Measurements from ENCODE around the gene UMODL1. TPM values are rescaled to one million over a fixed set of nuclear protein-coding genes. Genes with fewer than 3 reads are reported as not detected.

UMODL1 gene
- total and polyA plus RNA-seq, 4 donors: 0.10 to 0.28 (median 0.14) TPM; not detected in 1

GRCh38 chr21:42027085-42027821, 43.9 kb upstream of the UMODL1 start:
- no peak for ATAC-seq (ENCODE audit: insufficient read depth, low FRiP score)
- peaks cover 0 to 29% (median 13%) of the 10 kb centered on the region in 5 donors for H3K4me1 ChIP-seq (ENCODE audit: control insufficient read depth in 5 of 5, insufficient read depth in 5 of 5, low read length in 5 of 5)
- H3K36me3 ChIP-seq (ENCODE audit: control insufficient read depth in 4 of 4, insufficient read depth in 4 of 4, low read length in 4 of 4): no peaks in the 10 kb centered on the region
- H3K4me3 ChIP-seq: no peak overlapping the region
- WGBS, 2 donors: 90 to 93% methylated on average over 6 of the region's 6 CpGs
- H3K27me3 ChIP-seq (ENCODE audit: control insufficient read depth in 3 of 3, insufficient read depth in 3 of 3, low read length in 2 of 3): no peaks in the 10 kb centered on the region
- no peak overlapping the region for H3K27ac ChIP-seq (ENCODE audit: low read depth in 1 of 2, low read length in 1 of 2)
- TF ChIP-seq, protein P1, sequence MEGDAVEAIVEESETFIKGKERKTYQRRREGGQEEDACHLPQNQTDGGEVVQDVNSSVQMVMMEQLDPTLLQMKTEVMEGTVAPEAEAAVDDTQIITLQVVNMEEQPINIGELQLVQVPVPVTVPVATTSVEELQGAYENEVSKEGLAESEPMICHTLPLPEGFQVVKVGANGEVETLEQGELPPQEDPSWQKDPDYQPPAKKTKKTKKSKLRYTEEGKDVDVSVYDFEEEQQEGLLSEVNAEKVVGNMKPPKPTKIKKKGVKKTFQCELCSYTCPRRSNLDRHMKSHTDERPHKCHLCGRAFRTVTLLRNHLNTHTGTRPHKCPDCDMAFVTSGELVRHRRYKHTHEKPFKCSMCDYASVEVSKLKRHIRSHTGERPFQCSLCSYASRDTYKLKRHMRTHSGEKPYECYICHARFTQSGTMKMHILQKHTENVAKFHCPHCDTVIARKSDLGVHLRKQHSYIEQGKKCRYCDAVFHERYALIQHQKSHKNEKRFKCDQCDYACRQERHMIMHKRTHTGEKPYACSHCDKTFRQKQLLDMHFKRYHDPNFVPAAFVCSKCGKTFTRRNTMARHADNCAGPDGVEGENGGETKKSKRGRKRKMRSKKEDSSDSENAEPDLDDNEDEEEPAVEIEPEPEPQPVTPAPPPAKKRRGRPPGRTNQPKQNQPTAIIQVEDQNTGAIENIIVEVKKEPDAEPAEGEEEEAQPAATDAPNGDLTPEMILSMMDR (IDR thresholded peaks at IDR 0.05; ENCODE audit: control extremely low read depth, extremely low read depth): no peak
- no peaks in the 10 kb centered on the region for H3K9me3 ChIP-seq (ENCODE audit: control insufficient read depth in 4 of 4, insufficient read depth in 3 of 4, low read length in 3 of 4)
- DNase-seq: no peak
- no peak overlapping the region for H3K9ac ChIP-seq (ENCODE audit: insufficient read depth in 1 of 2, low read length in 2 of 2)

DNA sequence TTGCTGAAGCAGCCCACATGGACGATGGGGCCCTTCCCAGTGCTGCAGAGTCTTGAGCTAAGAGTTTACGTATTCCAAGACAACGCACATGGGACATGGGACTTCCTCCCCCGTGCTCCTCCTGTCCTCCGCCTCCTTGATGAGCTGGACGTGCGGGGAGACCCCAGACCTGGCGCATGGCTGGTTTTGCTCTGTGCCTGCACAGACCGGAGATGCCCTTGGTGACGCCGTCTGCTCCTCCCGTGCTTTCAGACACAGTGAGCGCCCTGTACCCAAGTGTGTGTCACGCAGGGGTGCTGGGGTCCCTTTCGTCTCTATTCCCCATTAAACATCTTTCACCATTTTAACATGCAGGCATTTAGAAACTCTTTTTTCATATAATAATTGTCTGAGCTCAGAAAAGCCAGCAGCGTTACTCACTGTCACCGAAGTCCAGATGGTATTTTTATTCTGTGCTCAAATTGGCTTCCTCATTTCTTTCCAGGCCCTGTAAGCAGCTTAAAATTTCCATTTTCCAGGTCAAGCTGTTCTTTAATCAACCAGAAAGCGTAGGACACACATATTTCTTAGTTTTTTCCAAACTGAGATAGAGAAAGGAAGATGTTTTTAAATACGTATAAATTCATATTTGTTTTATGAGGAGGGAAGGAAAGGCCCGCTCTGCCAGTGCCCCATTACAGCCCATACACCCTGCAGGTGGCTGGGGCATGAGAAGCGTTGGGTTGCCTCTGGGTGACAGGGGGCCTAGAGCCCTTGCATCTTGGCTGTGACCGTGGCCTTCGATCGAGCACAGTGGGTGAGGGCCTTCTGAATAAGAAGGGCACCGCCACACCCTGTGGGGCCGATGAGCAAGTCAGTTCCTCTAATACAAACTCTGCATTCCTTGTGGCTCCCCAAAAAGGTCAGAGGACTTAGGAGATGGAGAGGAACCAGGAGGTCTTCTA, 43.0 kb upstream of the UMODL1 start:
- TF ChIP-seq, protein P1 (IDR thresholded peaks at IDR 0.05; ENCODE audit: control extremely low read depth, extremely low read depth): no peak
- no peak overlapping the region for H3K9ac ChIP-seq (ENCODE audit: insufficient read depth in 1 of 2, low read length in 2 of 2)
- WGBS, 2 donors: 82 to 84% methylated on average over 26 of the region's 26 CpGs
- H3K4me1 ChIP-seq (ENCODE audit: control insufficient read depth in 5 of 5, insufficient read depth in 5 of 5, low read length in 5 of 5): peaks cover 0 to 29% (median 13%) of the 10 kb centered on the region in 5 donors
- DNase-seq: peak in 1 of 3 donors; percentile 16
- no peak for ATAC-seq (ENCODE audit: insufficient read depth, low FRiP score)
- H3K4me3 ChIP-seq: no peak overlapping the region
- no peak overlapping the region for H3K27ac ChIP-seq (ENCODE audit: low read depth in 1 of 2, low read length in 1 of 2)
- H3K36me3 ChIP-seq (ENCODE audit: control insufficient read depth in 4 of 4, insufficient read depth in 4 of 4, low read length in 4 of 4): no peaks in the 10 kb centered on the region
- H3K27me3 ChIP-seq (ENCODE audit: control insufficient read depth in 3 of 3, insufficient read depth in 3 of 3, low read length in 2 of 3): no peaks in the 10 kb centered on the region
- no peaks in the 10 kb centered on the region for H3K9me3 ChIP-seq (ENCODE audit: control insufficient read depth in 4 of 4, insufficient read depth in 3 of 4, low read length in 3 of 4)

DNA sequence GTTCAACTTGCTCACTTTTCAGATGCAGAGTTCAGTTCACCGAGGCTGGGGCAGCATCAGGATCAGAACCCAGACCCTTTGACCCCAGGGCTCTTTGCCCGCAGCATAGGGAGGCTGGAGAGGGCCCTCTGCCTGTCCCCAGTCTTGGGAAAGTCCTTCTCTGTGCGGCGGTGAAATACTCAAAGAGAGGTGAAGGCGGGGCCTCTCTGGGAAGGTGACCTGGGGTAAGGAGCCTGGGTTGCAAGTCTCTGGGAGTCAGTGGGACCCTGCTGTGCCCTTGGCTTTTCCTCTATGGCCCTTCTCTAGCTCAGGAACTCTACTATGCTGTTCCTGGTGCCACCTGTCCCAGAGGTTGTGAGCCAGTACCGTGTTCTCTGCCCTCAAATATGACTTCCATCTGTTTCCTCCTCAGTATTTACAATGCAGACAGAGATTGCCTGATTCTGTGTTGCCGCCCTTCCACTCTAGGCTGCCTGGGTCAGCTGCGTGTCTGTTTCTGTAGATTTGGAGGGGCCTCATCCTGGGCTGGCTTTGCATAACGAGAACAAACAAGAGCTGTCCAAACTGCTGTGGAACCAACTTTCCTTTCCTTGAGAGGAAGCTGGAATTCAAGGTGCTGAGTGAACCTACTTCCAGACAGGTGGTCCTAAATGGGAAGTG, 42.2 kb upstream of the UMODL1 start:
- H3K9ac ChIP-seq (ENCODE audit: insufficient read depth in 1 of 2, low read length in 2 of 2): no peak overlapping the region
- no peaks in the 10 kb centered on the region for H3K36me3 ChIP-seq (ENCODE audit: control insufficient read depth in 4 of 4, insufficient read depth in 4 of 4, low read length in 4 of 4)
- TF ChIP-seq, protein P1 (IDR thresholded peaks at IDR 0.05; ENCODE audit: control extremely low read depth, extremely low read depth): no peak
- ATAC-seq (ENCODE audit: insufficient read depth, low FRiP score): no peak
- WGBS, 2 donors: 56 to 63% methylated on average over 9 of the region's 9 CpGs
- H3K4me1 ChIP-seq (ENCODE audit: control insufficient read depth in 5 of 5, insufficient read depth in 5 of 5, low read length in 5 of 5): peaks cover 0 to 29% (median 13%) of the 10 kb centered on the region in 5 donors
- H3K27ac ChIP-seq (ENCODE audit: low read depth in 1 of 2, low read length in 1 of 2): no peak overlapping the region
- no peak overlapping the region for H3K4me3 ChIP-seq
- no peaks in the 10 kb centered on the region for H3K27me3 ChIP-seq (ENCODE audit: control insufficient read depth in 3 of 3, insufficient read depth in 3 of 3, low read length in 2 of 3)
- DNase-seq: no peak
- no peaks in the 10 kb centered on the region for H3K9me3 ChIP-seq (ENCODE audit: control insufficient read depth in 4 of 4, insufficient read depth in 3 of 4, low read length in 3 of 4)

Measured in lung (tissue), 12 donors.